Mesendoderm (in vitro differentiated cells): ENCODE results near the gene LRRC3C. TPM values are rescaled to one million over a fixed set of nuclear protein-coding genes. Genes with fewer than 3 reads are reported as not detected.
"Not testable (repeated sequence)": the region's sequence is repeated elsewhere in the genome, so short reads cannot be mapped to it uniquely, and the experiment has no call there.

ENCODE experiments used
- DNase-seq: peaks from one replicate; pipeline ENCODE4 v3.0.0; 2013
- H2AK5ac ChIP-seq: 2 replicates; pipeline ENCODE4 v1.6.1; 2013; ENCODE audit warnings: low read length, inconsistent platforms
- H2BK120ac ChIP-seq: 2 replicates; pipeline ENCODE4 v1.6.1; 2013; ENCODE audit warnings: low read depth, mild to moderate bottlenecking, low read length, moderate library complexity, mixed read lengths
- H2BK15ac ChIP-seq: replicated peaks from 2 replicates; pipeline ENCODE4 v1.6.1; 2013; ENCODE audit warnings: low read depth, mild to moderate bottlenecking, moderate library complexity
- H2BK5ac ChIP-seq: 2 replicates; pipeline ENCODE4 v1.6.1; 2013; ENCODE audit warnings: low read length, inconsistent platforms
- H3K18ac ChIP-seq: 2 replicates; pipeline ENCODE4 v1.6.1; 2013; ENCODE audit warnings: mild to moderate bottlenecking, low read length, mixed read lengths
- H3K23ac ChIP-seq: one replicate; pipeline ENCODE4 v1.6.1; 2013; ENCODE audit warnings: low read length
- H3K27ac ChIP-seq: 2 replicates; pipeline ENCODE4 v1.5.1; 2013; ENCODE audit warnings: low read depth, mild to moderate bottlenecking, inconsistent platforms, low read length, moderate library complexity
- H3K27me3 ChIP-seq: 2 replicates; pipeline ENCODE4 v1.6.1; 2013; ENCODE audit warnings: low read length, control low read depth, mild to moderate bottlenecking, inconsistent platforms; ENCODE audit not compliant: insufficient read depth, poor library complexity
- H3K36me3 ChIP-seq: 2 replicates; pipeline ENCODE4 v1.6.1; 2013; ENCODE audit warnings: low read length, inconsistent platforms; ENCODE audit not compliant: control insufficient read depth, insufficient read depth
- H3K4ac ChIP-seq: one replicate; pipeline ENCODE4 v1.6.1; 2013; ENCODE audit warnings: low read depth, mild to moderate bottlenecking, low read length, moderate library complexity
- H3K4me1 ChIP-seq: 2 replicates; pipeline ENCODE4 v1.6.1; 2013; ENCODE audit warnings: low read depth, low read length, inconsistent platforms; ENCODE audit not compliant: control insufficient read depth
- H3K4me2 ChIP-seq: 2 replicates; pipeline ENCODE4 v1.6.1; 2013; ENCODE audit warnings: low read length
- H3K4me3 ChIP-seq: 2 replicates; pipeline ENCODE4 v1.5.1; 2013; ENCODE audit warnings: mild to moderate bottlenecking, low read length
- H3K56ac ChIP-seq: one replicate; pipeline ENCODE4 v1.6.1; 2013; ENCODE audit warnings: low read length
- H3K79me1 ChIP-seq: 2 replicates; pipeline ENCODE4 v1.6.1; 2013; ENCODE audit warnings: low read length, inconsistent platforms
- H3K79me2 ChIP-seq: 2 replicates; pipeline ENCODE4 v1.6.1; 2013; ENCODE audit warnings: mild to moderate bottlenecking, low read length; ENCODE audit not compliant: control insufficient read depth, insufficient read depth
- H3K9ac ChIP-seq: 2 replicates; pipeline ENCODE4 v1.6.1; 2013; ENCODE audit warnings: low read length, inconsistent platforms
- H4K5ac ChIP-seq: one replicate; pipeline ENCODE4 v1.6.1; 2013; ENCODE audit warnings: low read length
- H4K8ac ChIP-seq: one replicate; pipeline ENCODE4 v1.6.1; 2013; ENCODE audit warnings: low read depth, mild to moderate bottlenecking, control low read depth, low read length, moderate library complexity
- WGBS: extraction: QIAGEN DNeasy Blood & Tissue Kit; methylation state at CpG from one replicate; pipeline ENCODE4 v1.1.7; 2013; ENCODE audit warnings: low lambda C conversion rate, missing lambda C conversion rate; ENCODE audit not compliant: insufficient coverage; ENCODE audit errors: extremely low coverage; 5-methylcytosine and 5-hydroxymethylcytosine counted together
- polyA plus RNA-seq, 2 experiments: library from polyadenylated mRNA; stranded (reverse); fragments of 200-250 nt; gene quantifications; one replicate each; pipeline ENCODE4 v1.2.3, GENCODE V29; 2013

LRRC3C gene, protein sequence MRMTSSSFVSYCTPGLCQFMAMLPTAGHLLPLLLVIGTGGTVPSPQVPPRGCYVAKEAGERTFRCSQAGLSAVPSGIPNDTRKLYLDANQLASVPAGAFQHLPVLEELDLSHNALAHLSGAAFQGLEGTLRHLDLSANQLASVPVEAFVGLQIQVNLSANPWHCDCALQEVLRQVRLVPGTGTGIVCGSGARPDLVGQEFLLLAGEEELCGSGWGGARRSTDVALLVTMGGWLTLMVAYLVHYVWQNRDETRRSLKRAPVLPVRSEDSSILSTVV
- polyA plus RNA-seq (2013, experiment 1 of 2): not detected
- not detected for polyA plus RNA-seq (2013, experiment 2 of 2)

GRCh38 chr17:39927101-39927928, at the start of gene LRRC3C, which contains the start of gene ORMDL3:
TSS of gene LRRC3C (plus strand) at chr17:39927732. CDS start at chr17:39941524, 13,792 bp downstream.
TSS of gene ORMDL3 (minus strand) at chr17:39927601. CDS start at chr17:39924203, 3,398 bp downstream.
- H3K4me1 ChIP-seq: peaks cover 9% of the 10 kb centered on the region
- no peak within 1 kb of the TSS for H2AK5ac ChIP-seq
- peak within 1 kb of the TSS; percentile 81 for H3K9ac ChIP-seq
- H3K36me3 ChIP-seq: no peaks in the 10 kb centered on the region
- no CpG with 5 or more reads among the region's 72 CpGs for WGBS
- H3K79me2 ChIP-seq: peaks cover 9% of the 10 kb centered on the region
- H3K18ac ChIP-seq: peak within 1 kb of the TSS; percentile 54
- peak; percentile 96 for DNase-seq
- H3K23ac ChIP-seq: no peak within 1 kb of the TSS
- H3K56ac ChIP-seq: peak within 1 kb of the TSS; percentile 86
- H3K4me2 ChIP-seq: peak within 1 kb of the TSS; percentile 58
- H3K79me1 ChIP-seq: peaks cover 11% of the 10 kb centered on the region
- H4K8ac ChIP-seq: no peak within 1 kb of the TSS
- H3K4me3 ChIP-seq: peak within 1 kb of the TSS; percentile 64
- H3K4ac ChIP-seq: peak within 1 kb of the TSS; percentile 97
- no peak within 1 kb of the TSS for H2BK5ac ChIP-seq
- no peak within 1 kb of the TSS for H2BK120ac ChIP-seq
- no peak within 1 kb of the TSS for H4K5ac ChIP-seq
- H3K27me3 ChIP-seq: no peaks in the 10 kb centered on the region
- peak within 1 kb of the TSS; percentile 28 for H3K27ac ChIP-seq
- no peak within 1 kb of the TSS for H2BK15ac ChIP-seq

DNA sequence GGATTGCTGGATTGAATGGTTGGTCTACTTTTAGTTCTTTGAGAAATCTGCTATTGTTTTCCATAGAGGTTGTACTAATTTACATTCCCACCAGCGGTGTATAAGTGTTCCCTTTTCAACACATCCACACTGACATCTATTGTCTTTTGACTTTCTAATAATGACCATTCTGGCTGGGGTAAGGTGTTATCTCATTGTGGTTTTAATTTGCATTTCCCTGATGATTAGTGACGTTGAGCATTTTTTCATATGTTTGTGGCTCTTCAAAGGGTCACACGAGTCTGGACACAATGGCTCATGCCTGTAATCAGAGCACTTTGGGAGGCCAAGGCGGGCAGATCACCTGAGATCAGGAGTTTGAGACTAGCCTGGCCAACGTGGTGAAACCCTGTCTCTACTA, 41.4 kb upstream of the LRRC3C start:
- not testable (repeated sequence) for H4K8ac ChIP-seq, H2BK5ac ChIP-seq, H3K18ac ChIP-seq, H3K23ac ChIP-seq, H3K36me3 ChIP-seq, H3K27ac ChIP-seq, DNase-seq, H4K5ac ChIP-seq, H3K4me3 ChIP-seq, H3K27me3 ChIP-seq, H3K56ac ChIP-seq, H3K79me2 ChIP-seq, H2BK15ac ChIP-seq, H3K79me1 ChIP-seq, H2AK5ac ChIP-seq, H3K4ac ChIP-seq, H3K4me2 ChIP-seq, H3K4me1 ChIP-seq, H2BK120ac ChIP-seq, H3K9ac ChIP-seq
- WGBS: no CpG with 5 or more reads among the region's 5 CpGs

DNA sequence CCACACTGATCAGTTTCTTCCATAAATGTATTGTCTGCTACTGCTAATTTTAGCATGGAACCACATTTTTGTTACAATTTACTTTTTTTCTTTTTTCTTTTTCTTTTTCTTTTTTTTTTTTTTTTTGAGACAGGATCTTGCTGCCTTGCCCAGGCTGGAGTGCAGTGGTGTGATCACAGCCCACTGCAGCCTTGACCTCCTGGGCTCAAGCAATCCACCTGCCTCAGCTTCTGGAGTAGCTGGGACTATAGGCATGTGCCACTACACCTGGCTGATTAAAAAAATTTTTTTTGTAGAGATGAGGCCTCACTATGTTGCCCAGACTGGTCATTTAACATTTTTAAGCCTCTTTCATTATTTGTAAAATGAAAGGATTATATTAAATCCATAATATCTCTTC, 40.5 kb upstream of the LRRC3C start:
- H2BK15ac ChIP-seq: no peak overlapping the region
- no peak overlapping the region for H3K23ac ChIP-seq
- no peaks in the 10 kb centered on the region for H3K4me1 ChIP-seq
- no peak overlapping the region for H2BK5ac ChIP-seq
- H2AK5ac ChIP-seq: no peak overlapping the region
- no peak overlapping the region for H3K18ac ChIP-seq
- H3K56ac ChIP-seq: no peak overlapping the region
- no peak overlapping the region for H2BK120ac ChIP-seq
- no peak overlapping the region for H3K9ac ChIP-seq
- no peaks in the 10 kb centered on the region for H3K79me1 ChIP-seq
- no peak overlapping the region for H4K5ac ChIP-seq
- H3K27ac ChIP-seq: no peak overlapping the region
- H3K36me3 ChIP-seq: no peaks in the 10 kb centered on the region
- no peak for DNase-seq
- H4K8ac ChIP-seq: no peak overlapping the region
- H3K4me2 ChIP-seq: no peak overlapping the region
- no peak overlapping the region for H3K4me3 ChIP-seq
- H3K4ac ChIP-seq: no peak overlapping the region
- no peaks in the 10 kb centered on the region for H3K27me3 ChIP-seq
- no peaks in the 10 kb centered on the region for H3K79me2 ChIP-seq

- no peaks in the 10 kb centered on the region for H3K4me1 ChIP-seq
- no CpG with 5 or more reads among the region's 2 CpGs for WGBS
- H2AK5ac ChIP-seq: no peak overlapping the region
- H3K23ac ChIP-seq: no peak overlapping the region
- H3K4me2 ChIP-seq: no peak overlapping the region
- H2BK15ac ChIP-seq: no peak overlapping the region
- no peaks in the 10 kb centered on the region for H3K79me2 ChIP-seq
- H3K27ac ChIP-seq: no peak overlapping the region
- no peak overlapping the region for H2BK120ac ChIP-seq
- H3K56ac ChIP-seq: no peak overlapping the region
- no peaks in the 10 kb centered on the region for H3K36me3 ChIP-seq
- no peak overlapping the region for H2BK5ac ChIP-seq
- H4K5ac ChIP-seq: no peak overlapping the region
- H3K27me3 ChIP-seq: no peaks in the 10 kb centered on the region
- H3K18ac ChIP-seq: no peak overlapping the region
- no peak overlapping the region for H3K9ac ChIP-seq
- no peak overlapping the region for H3K4ac ChIP-seq
- H3K4me3 ChIP-seq: no peak overlapping the region
- no peak for DNase-seq
- no peaks in the 10 kb centered on the region for H3K79me1 ChIP-seq
- no peak overlapping the region for H4K8ac ChIP-seq
Measured at GRCh38 chr17:39889200-39889599, 38.3 kb upstream of the LRRC3C start.

GRCh38 chr17:39894681-39895376, 32.7 kb upstream of the LRRC3C start:
- Histone ChIP-seq H3K36me3 (no peaks in the 10 kb centered on the region), H3K9ac (no peak overlapping the region), H2BK5ac (no peak overlapping the region), H3K79me2 (no peaks in the 10 kb centered on the region), H2AK5ac (no peak overlapping the region), H3K4me1 (no peaks in the 10 kb centered on the region), H3K27ac (no peak overlapping the region), H4K8ac (no peak overlapping the region), H3K23ac (no peak overlapping the region), H3K4me2 (no peak overlapping the region), H3K4ac (no peak overlapping the region), H3K4me3 (no peak overlapping the region), H2BK120ac (no peak overlapping the region), H3K18ac (no peak overlapping the region), H2BK15ac (no peak overlapping the region), H3K27me3 (no peaks in the 10 kb centered on the region), H3K79me1 (no peaks in the 10 kb centered on the region), H4K5ac (no peak overlapping the region), H3K56ac (no peak overlapping the region)
- no CpG with 5 or more reads among the region's 3 CpGs for WGBS
- DNase-seq: no peak
